Astrocyte of the cerebellum (primary cell): ENCODE data around the gene MAP3K20.

ENCODE experiments used
- DNase-seq: peaks from one replicate; pipeline ENCODE4 v3.0.0-alpha.2; 2011; ENCODE audit warnings: low read depth
- H3K4me3 ChIP-seq: 2 replicates; pipeline ENCODE4 v1.5.1; 2011; ENCODE audit warnings: mild to moderate bottlenecking, low read depth, low read length, moderate library complexity
- CTCF ChIP-seq: IDR thresholded peaks from 2 replicates; pipeline ENCODE4 v1.5.1; 2012; ENCODE audit warnings: low read length, low read depth, moderate library complexity, mild to moderate bottlenecking; ENCODE audit errors: missing control alignments
- in situ Hi-C: cut with HindIII; loops from 2 replicates; pipeline ENCODE4 v1.10.0; 2017; ENCODE audit warnings: low sequenced_read_pairs

Gene MAP3K20

GRCh38 chr2:173217116-173217840 is 141.6 kb downstream of the MAP3K20 start:
- H3K4me3 ChIP-seq: no peak overlapping the region
- TF ChIP-seq CTCF: no peak
- in situ Hi-C loops: loop anchor here (5.0 to 25.0 kb wide), 2 partner anchors 185 to 380 kb away; no protein-coding TSS in a partner anchor
- no peak for DNase-seq

GRCh38 chr2:173218326-173219056 is 142.8 kb downstream of the MAP3K20 start:
- no peak overlapping the region for H3K4me3 ChIP-seq
- DNase-seq: no peak
- in situ Hi-C loops: loop anchor here (5.0 to 25.0 kb wide), 2 partner anchors 186 to 381 kb away; no protein-coding TSS in a partner anchor
- no peak for TF ChIP-seq CTCF

GRCh38 chr2:173221132-173221695 is 145.6 kb downstream of the MAP3K20 start:
- no peak for TF ChIP-seq CTCF
- no peak for DNase-seq
- in situ Hi-C loops: loop anchor here (25.0 kb wide), 1 partner anchor 384 kb away; no protein-coding TSS in a partner anchor
- no peak overlapping the region for H3K4me3 ChIP-seq

- DNase-seq: no peak
- H3K4me3 ChIP-seq: no peak overlapping the region
- in situ Hi-C loops: loop anchor here (25.0 kb wide), 1 partner anchor 385 kb away; no protein-coding TSS in a partner anchor
- no peak for TF ChIP-seq CTCF
These were observed 146.4 kb downstream of the MAP3K20 start for GRCh38 chr2:173221937-173222594.

- DNase-seq: no peak
- in situ Hi-C loops: loop anchor here (25.0 kb wide), 1 partner anchor 387 kb away; no protein-coding TSS in a partner anchor
- no peak for TF ChIP-seq CTCF
- no peak overlapping the region for H3K4me3 ChIP-seq
These were observed 148.2 kb downstream of the MAP3K20 start for GRCh38 chr2:173223871-173224270.

- TF ChIP-seq CTCF: no peak
- no peak overlapping the region for H3K4me3 ChIP-seq
- in situ Hi-C loops: no loop called here
- no peak for DNase-seq
These were observed 151.5 kb downstream of the MAP3K20 start for GRCh38 chr2:173226899-173227698.
